ENCODE data around the gene WDR49.

DNA sequence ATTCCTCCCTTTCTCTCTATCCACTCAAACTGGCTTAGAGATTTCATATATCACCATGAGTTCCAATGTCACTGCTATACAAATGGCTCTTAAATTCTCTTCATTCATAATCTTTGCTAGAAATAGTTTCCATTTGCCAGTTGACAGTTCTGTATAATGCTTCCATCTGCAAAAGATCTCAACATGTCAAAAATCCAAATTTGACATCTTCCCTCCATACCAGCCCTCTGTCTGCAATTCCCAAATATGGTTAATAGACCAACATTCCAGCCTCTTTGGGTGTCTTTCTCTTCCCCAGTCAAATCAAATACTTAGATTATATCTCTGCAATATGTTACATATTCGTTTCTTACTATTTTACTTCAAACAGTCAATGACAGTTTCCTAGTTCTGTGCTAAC lies 115.7 kb downstream of the WDR49 start:
- TF ChIP-seq, protein P1, sequence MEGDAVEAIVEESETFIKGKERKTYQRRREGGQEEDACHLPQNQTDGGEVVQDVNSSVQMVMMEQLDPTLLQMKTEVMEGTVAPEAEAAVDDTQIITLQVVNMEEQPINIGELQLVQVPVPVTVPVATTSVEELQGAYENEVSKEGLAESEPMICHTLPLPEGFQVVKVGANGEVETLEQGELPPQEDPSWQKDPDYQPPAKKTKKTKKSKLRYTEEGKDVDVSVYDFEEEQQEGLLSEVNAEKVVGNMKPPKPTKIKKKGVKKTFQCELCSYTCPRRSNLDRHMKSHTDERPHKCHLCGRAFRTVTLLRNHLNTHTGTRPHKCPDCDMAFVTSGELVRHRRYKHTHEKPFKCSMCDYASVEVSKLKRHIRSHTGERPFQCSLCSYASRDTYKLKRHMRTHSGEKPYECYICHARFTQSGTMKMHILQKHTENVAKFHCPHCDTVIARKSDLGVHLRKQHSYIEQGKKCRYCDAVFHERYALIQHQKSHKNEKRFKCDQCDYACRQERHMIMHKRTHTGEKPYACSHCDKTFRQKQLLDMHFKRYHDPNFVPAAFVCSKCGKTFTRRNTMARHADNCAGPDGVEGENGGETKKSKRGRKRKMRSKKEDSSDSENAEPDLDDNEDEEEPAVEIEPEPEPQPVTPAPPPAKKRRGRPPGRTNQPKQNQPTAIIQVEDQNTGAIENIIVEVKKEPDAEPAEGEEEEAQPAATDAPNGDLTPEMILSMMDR (IDR thresholded peaks at IDR 0.05): no peak
- TF ChIP-seq EZH2 (IDR thresholded peaks at IDR 0.05; ENCODE audit: borderline replicate concordance, insufficient read depth, low read depth, low read length, poor library complexity, severe bottlenecking): no peak

Data from B cell (primary cell).